ENCODE measurements around the gene GRID2. TPM values are rescaled to one million over a fixed set of nuclear protein-coding genes. Genes with fewer than 3 reads are reported as not detected.

Gene GRID2
- total RNA-seq, 1 donor from 2014 or later, result not detected

DNA sequence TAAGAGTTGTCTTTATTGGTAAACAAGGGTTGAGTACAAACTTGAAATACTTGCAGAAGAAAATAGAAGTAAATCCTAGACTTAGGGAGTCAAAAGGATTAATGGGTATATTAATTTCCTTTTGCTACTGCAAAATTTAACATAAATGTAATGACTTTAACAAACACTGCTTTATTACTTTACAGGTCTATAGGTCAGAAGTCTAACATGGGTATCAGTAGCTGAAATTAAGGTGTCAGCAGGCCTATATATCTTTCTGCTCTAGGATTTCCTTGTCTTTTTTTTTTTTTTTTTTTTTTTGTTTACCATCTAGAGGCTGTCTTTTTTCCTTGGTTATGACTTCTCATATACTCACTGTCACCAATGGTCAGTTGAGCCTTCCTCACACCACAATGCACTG, 220.4 kb downstream of the GRID2 start:
- no peak overlapping the region for H3K27ac Mint-ChIP-seq (ENCODE audit: unreplicated experiment)
- no peaks in the 10 kb centered on the region for H3K4me1 Mint-ChIP-seq (ENCODE audit: unreplicated experiment)
- no peaks in the 10 kb centered on the region for H3K36me3 Mint-ChIP-seq (ENCODE audit: unreplicated experiment)
- DNase-seq (ENCODE audit: extremely low spot score, unreplicated experiment), result no peak
- H3K4me3 Mint-ChIP-seq (ENCODE audit: unreplicated experiment), result no peak overlapping the region
- no peaks in the 10 kb centered on the region for H3K9me3 Mint-ChIP-seq (ENCODE audit: unreplicated experiment)
- TF ChIP-seq, protein P1, sequence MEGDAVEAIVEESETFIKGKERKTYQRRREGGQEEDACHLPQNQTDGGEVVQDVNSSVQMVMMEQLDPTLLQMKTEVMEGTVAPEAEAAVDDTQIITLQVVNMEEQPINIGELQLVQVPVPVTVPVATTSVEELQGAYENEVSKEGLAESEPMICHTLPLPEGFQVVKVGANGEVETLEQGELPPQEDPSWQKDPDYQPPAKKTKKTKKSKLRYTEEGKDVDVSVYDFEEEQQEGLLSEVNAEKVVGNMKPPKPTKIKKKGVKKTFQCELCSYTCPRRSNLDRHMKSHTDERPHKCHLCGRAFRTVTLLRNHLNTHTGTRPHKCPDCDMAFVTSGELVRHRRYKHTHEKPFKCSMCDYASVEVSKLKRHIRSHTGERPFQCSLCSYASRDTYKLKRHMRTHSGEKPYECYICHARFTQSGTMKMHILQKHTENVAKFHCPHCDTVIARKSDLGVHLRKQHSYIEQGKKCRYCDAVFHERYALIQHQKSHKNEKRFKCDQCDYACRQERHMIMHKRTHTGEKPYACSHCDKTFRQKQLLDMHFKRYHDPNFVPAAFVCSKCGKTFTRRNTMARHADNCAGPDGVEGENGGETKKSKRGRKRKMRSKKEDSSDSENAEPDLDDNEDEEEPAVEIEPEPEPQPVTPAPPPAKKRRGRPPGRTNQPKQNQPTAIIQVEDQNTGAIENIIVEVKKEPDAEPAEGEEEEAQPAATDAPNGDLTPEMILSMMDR (IDR thresholded peaks at IDR 0.05), result no peak
- H3K27me3 Mint-ChIP-seq (ENCODE audit: unreplicated experiment), result no peaks in the 10 kb centered on the region

DNA sequence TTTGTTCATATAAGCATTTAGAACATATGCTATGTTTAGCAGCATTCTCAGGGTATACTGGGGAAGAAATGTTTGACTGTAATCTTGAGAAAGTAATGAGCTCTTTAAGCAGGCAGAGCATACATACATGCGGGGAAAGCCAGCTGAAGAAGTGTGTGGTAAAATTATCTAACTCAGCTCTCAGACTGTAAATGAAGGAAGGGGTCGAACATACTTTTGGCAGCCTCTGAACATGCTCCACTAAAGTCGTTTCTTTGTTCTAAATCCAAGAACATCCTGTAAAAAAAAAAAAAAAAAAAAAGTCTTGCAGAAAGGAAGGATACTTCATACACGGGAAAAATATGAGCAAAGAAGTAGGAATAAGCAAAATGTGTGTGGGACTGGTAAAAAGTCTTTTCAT, 224.8 kb downstream of the GRID2 start:
- no peaks in the 10 kb centered on the region for H3K4me1 Mint-ChIP-seq (ENCODE audit: unreplicated experiment)
- TF ChIP-seq, protein P1 (IDR thresholded peaks at IDR 0.05), result no peak
- H3K9me3 Mint-ChIP-seq (ENCODE audit: unreplicated experiment), result no peaks in the 10 kb centered on the region
- H3K27me3 Mint-ChIP-seq (ENCODE audit: unreplicated experiment), result no peaks in the 10 kb centered on the region
- H3K36me3 Mint-ChIP-seq (ENCODE audit: unreplicated experiment), result no peaks in the 10 kb centered on the region
- no peak for DNase-seq (ENCODE audit: extremely low spot score, unreplicated experiment)
- no peak overlapping the region for H3K4me3 Mint-ChIP-seq (ENCODE audit: unreplicated experiment)
- no peak overlapping the region for H3K27ac Mint-ChIP-seq (ENCODE audit: unreplicated experiment)

DNA sequence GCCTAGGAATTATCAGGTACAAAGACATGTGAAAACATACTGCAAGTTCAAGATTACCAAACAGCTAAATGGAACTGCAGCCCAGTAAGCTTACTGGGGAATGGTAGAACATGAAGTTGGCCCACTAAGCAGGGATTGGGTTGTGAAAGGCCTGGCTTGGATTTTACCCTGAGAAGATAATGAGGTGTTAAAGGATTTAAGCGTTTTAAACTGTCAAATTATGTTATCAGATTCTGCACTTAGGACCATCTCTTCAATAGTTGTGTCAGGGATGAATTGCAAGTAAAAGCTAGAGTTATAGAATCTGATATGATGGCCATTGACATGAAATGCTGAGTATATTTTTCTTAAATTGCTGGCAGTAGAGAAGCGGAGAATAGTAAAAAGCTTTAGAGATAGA, 225.7 kb downstream of the GRID2 start:
- TF ChIP-seq, protein P1 (IDR thresholded peaks at IDR 0.05), result no peak
- H3K36me3 Mint-ChIP-seq (ENCODE audit: unreplicated experiment), result no peaks in the 10 kb centered on the region
- no peak overlapping the region for H3K4me3 Mint-ChIP-seq (ENCODE audit: unreplicated experiment)
- no peaks in the 10 kb centered on the region for H3K9me3 Mint-ChIP-seq (ENCODE audit: unreplicated experiment)
- no peaks in the 10 kb centered on the region for H3K4me1 Mint-ChIP-seq (ENCODE audit: unreplicated experiment)
- no peaks in the 10 kb centered on the region for H3K27me3 Mint-ChIP-seq (ENCODE audit: unreplicated experiment)
- no peak overlapping the region for H3K27ac Mint-ChIP-seq (ENCODE audit: unreplicated experiment)
- DNase-seq (ENCODE audit: extremely low spot score, unreplicated experiment), result no peak

DNA sequence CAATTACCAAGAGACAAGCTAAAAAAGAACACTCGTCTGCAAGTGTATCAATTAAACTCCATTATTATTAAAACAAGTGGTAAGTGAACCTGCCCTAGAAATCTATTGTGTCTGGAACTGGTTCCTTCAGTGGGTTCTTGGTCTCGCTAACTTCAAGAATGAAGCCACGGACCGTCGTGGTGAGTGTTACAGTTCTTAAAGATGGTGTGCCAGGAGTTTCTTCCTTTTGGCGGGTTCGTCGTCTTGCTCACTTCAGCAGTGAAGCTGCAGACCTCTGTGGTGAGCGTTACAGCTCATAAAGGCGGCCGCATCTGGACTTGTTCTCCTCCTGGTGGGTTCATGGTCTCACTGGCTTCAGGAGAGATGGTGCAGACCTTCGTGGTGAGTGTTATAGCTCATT, 231.8 kb downstream of the GRID2 start:
- Mint-ChIP-seq H3K27me3 (ENCODE audit: unreplicated experiment) (no peaks in the 10 kb centered on the region), H3K27ac (ENCODE audit: unreplicated experiment) (no peak overlapping the region), H3K36me3 (ENCODE audit: unreplicated experiment) (no peaks in the 10 kb centered on the region), H3K4me3 (ENCODE audit: unreplicated experiment) (no peak overlapping the region), H3K9me3 (ENCODE audit: unreplicated experiment) (no peaks in the 10 kb centered on the region), H3K4me1 (ENCODE audit: unreplicated experiment) (no peaks in the 10 kb centered on the region)
- TF ChIP-seq, protein P1 (IDR thresholded peaks at IDR 0.05), result no peak
- DNase-seq (ENCODE audit: extremely low spot score, unreplicated experiment), result no peak

DNA sequence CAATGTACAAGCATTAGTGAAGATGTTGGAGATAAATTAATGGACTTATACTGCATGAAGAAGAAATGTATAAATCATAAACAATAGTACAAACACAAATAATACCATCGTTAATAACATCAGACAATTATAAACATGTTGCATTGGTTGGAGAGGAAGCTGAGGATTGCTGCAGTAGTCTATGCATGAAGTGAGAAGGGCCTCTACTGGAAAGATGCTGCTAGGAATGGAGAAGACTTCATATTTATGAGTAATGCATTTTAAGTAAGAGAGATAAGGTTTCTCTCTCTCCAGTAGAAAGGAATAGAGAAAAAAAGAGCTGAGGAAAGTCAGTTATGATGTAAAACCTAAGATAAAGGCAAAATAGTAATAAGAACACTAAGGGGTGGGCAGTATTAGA, 247.8 kb downstream of the GRID2 start:
- no peak for DNase-seq (ENCODE audit: extremely low spot score, unreplicated experiment)
- Mint-ChIP-seq H3K27ac (ENCODE audit: unreplicated experiment) (no peak overlapping the region), H3K4me3 (ENCODE audit: unreplicated experiment) (no peak overlapping the region), H3K36me3 (ENCODE audit: unreplicated experiment) (no peaks in the 10 kb centered on the region), H3K27me3 (ENCODE audit: unreplicated experiment) (no peaks in the 10 kb centered on the region), H3K9me3 (ENCODE audit: unreplicated experiment) (no peaks in the 10 kb centered on the region), H3K4me1 (ENCODE audit: unreplicated experiment) (no peaks in the 10 kb centered on the region)
- TF ChIP-seq, protein P1 (IDR thresholded peaks at IDR 0.05), result no peak
